ENCODE measurements around the gene FAM131A.

The FAM131A gene

DNA sequence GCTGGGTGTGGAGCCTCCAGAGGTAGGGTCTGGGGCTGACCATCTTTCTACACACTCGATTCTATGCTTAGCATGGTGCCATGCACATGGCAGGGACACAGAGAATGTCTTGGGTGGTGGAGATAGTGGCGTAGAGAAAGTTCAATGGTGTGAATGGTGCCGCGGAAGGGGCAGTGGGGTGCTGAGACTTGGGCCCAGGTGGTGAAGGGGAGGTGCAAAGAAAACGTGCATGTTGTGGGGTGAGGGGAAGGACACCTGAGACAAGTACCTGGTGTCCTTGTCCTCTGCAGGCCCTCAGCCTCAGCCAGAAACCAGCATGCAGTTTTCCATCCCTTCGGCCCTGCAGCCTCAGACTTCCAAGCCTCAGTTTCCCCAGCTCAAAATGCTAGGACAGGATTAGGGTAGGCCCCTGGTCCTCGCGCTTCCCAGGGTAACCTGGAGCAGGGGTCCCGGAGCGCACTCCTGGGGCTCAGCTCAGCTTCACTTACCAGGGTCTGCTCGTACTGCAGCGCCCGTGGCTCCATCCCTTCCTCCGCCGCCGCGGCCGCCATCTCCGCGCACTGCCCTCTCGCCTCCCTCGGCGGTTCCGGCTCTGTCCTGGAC lies 23.6 kb downstream of the FAM131A start:
- Histone ChIP-seq H3K27me3 (ENCODE audit: insufficient read depth, poor library complexity, severe bottlenecking) (no peaks in the 10 kb centered on the region), H3K4me3 (replicated peaks; ENCODE audit: insufficient read depth, low read length) (peak overlapping the region; percentile 80), H3K27ac (replicated peaks) (no peak overlapping the region)
- TF ChIP-seq GABPA (IDR thresholded peaks at IDR 0.05; ENCODE audit: low read depth) = no peak
- TF ChIP-seq REST (IDR thresholded peaks at IDR 0.05; ENCODE audit: insufficient replicate concordance, low read depth) = no peak
- no peak for TF ChIP-seq POLR2AphosphoS5 (IDR thresholded peaks at IDR 0.05; ENCODE audit: low read depth)
- no peak for TF ChIP-seq CTCF (IDR thresholded peaks at IDR 0.05; ENCODE audit: insufficient read depth, low read length)
- TF ChIP-seq SPI1 (IDR thresholded peaks at IDR 0.05; ENCODE audit: borderline replicate concordance, low read depth) = no peak
- DNase-seq (ENCODE audit: low read depth in 1 of 2, low spot score in 1 of 2) = no peak

GRCh38 chr3:184361532-184361931 lies 24.1 kb downstream of the FAM131A start, which contains the start of the genes CLCN2 and POLR2H:
TSS of gene CLCN2 (minus strand) at chr3:184361605. CDS start at chr3:184361479, 126 bp downstream.
TSS of gene POLR2H (plus strand) at chr3:184361710. CDS start at chr3:184363493, 1,783 bp downstream.
- TF ChIP-seq POLR2AphosphoS5 (IDR thresholded peaks at IDR 0.05; ENCODE audit: low read depth) (no peak), GABPA (IDR thresholded peaks at IDR 0.05; ENCODE audit: low read depth) (no peak), CTCF (IDR thresholded peaks at IDR 0.05; ENCODE audit: insufficient read depth, low read length) (no peak), REST (IDR thresholded peaks at IDR 0.05; ENCODE audit: insufficient replicate concordance, low read depth) (no peak), SPI1 (IDR thresholded peaks at IDR 0.05; ENCODE audit: borderline replicate concordance, low read depth) (no peak)
- Histone ChIP-seq H3K4me3 (replicated peaks; ENCODE audit: insufficient read depth, low read length) (peak within 1 kb of the TSS; percentile 80), H3K27ac (replicated peaks) (peak within 1 kb of the TSS; percentile 75), H3K27me3 (ENCODE audit: insufficient read depth, poor library complexity, severe bottlenecking) (no peaks in the 10 kb centered on the region)
- DNase-seq (ENCODE audit: low read depth in 1 of 2, low spot score in 1 of 2) = peak in 1 of 2 experiments; percentile 59

DNA sequence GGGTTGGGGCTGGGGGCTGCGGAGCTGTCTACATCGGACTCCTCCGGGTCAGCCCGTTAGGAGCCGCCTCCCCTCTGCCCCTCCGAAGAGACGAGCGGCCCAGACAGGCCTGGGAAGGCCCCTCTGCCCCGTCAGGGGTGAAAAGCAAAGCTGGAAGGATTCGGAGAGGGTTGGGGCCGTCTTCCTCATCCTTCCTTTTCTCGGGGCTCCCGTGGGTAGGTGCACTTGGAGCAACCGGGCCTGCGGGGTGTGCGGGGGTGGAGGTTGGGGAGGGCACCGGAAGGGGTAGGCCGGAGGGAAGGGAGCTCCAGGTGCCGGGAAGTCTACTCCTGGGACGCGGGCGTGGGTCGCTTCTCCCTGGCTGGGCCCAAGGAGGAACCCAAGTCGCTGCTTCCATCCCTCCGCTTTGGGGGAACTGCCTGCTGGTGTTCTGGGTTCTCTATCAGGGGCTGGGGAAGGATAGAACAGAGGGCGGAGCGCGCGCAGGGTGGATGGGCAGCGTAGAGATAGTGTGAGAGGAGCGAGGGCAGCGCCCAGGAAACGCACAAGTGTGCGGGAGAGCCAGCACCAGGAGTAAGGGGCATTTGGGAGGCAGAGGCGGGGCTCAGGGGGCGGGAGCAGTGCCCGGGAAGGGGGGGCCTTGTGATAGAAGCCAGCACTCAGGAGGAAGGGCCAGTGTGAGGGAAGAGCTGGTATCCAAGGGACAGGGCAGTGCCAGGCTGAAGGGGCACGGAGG lies 24.7 kb downstream of the FAM131A start:
- Histone ChIP-seq H3K27ac (replicated peaks) (peak overlapping the region; percentile 75), H3K27me3 (ENCODE audit: insufficient read depth, poor library complexity, severe bottlenecking) (no peaks in the 10 kb centered on the region), H3K4me3 (replicated peaks; ENCODE audit: insufficient read depth, low read length) (peak overlapping the region; percentile 80)
- DNase-seq (ENCODE audit: low read depth in 1 of 2, low spot score in 1 of 2) = peak; percentile 59 to 77
- TF ChIP-seq SPI1 (IDR thresholded peaks at IDR 0.05; ENCODE audit: borderline replicate concordance, low read depth) (no peak), CTCF (IDR thresholded peaks at IDR 0.05; ENCODE audit: insufficient read depth, low read length) (no peak)

All from HL-60 (cell line).